H1 (cell line): ENCODE measurements around the gene CFAP97D2.

Experiments
- POLR2A ChIP-seq, 2 experiments: IDR thresholded peaks; 1 replicate in 1 of 2; 2 replicates in 1 of 2; pipeline ENCODE4 v1.6.1; 2011; ENCODE audit warnings: low read depth in 2 of 2, low read length in 2 of 2, mild to moderate bottlenecking in 2 of 2; ENCODE audit errors: control extremely low read depth in 1 of 2
- TF ChIP-seq, protein P1 (sequence below), 3 experiments: IDR thresholded peaks; 1 replicate in 2 of 3; 2 replicates in 1 of 3; pipeline versions ENCODE4 v1.5.1 to v1.6.1; 2011; ENCODE audit warnings: low read length in 3 of 3, mild to moderate bottlenecking in 3 of 3, inconsistent platforms in 2 of 3, low read depth in 1 of 3, moderate library complexity in 1 of 3; ENCODE audit not compliant: insufficient read depth in 1 of 3; ENCODE audit errors: control extremely low read depth in 1 of 3

DNA sequence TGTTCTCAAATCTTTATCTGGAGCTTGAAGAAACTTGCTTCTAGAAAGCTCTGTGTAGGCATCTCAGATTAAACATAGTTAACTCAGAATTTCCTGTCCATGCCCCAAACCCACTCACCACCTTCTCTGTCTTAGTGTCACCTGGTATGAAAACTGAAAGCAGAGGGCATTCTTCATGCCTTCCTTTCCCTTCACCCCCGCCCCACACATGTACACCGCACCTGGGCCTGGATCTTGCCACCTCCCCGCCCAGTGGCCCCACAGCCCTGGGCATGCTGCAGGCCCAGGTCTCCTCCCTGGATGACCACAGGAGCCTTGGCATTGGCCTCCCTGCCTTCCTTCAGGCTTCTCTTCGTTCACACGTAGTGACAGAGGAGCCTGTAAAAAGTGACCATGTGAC lies 15.8 kb downstream of the CFAP97D2 start:
- TF ChIP-seq, protein P1, sequence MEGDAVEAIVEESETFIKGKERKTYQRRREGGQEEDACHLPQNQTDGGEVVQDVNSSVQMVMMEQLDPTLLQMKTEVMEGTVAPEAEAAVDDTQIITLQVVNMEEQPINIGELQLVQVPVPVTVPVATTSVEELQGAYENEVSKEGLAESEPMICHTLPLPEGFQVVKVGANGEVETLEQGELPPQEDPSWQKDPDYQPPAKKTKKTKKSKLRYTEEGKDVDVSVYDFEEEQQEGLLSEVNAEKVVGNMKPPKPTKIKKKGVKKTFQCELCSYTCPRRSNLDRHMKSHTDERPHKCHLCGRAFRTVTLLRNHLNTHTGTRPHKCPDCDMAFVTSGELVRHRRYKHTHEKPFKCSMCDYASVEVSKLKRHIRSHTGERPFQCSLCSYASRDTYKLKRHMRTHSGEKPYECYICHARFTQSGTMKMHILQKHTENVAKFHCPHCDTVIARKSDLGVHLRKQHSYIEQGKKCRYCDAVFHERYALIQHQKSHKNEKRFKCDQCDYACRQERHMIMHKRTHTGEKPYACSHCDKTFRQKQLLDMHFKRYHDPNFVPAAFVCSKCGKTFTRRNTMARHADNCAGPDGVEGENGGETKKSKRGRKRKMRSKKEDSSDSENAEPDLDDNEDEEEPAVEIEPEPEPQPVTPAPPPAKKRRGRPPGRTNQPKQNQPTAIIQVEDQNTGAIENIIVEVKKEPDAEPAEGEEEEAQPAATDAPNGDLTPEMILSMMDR (IDR thresholded peaks at IDR 0.05; ENCODE audit: control extremely low read depth in 1 of 3, insufficient read depth in 1 of 3, low read depth in 1 of 3, low read length in 3 of 3): no peak
- no peak for TF ChIP-seq POLR2A (IDR thresholded peaks at IDR 0.05; ENCODE audit: control extremely low read depth in 1 of 2, low read depth in 2 of 2, low read length in 2 of 2)
